SIG-M5 (cell line): ENCODE results near the gene PCSK9.

Experiments used
- DNase-seq: peaks from one replicate; lab custom pipeline; 2025; lab: John Stamatoyannopoulos, UW

PCSK9 gene

DNA sequence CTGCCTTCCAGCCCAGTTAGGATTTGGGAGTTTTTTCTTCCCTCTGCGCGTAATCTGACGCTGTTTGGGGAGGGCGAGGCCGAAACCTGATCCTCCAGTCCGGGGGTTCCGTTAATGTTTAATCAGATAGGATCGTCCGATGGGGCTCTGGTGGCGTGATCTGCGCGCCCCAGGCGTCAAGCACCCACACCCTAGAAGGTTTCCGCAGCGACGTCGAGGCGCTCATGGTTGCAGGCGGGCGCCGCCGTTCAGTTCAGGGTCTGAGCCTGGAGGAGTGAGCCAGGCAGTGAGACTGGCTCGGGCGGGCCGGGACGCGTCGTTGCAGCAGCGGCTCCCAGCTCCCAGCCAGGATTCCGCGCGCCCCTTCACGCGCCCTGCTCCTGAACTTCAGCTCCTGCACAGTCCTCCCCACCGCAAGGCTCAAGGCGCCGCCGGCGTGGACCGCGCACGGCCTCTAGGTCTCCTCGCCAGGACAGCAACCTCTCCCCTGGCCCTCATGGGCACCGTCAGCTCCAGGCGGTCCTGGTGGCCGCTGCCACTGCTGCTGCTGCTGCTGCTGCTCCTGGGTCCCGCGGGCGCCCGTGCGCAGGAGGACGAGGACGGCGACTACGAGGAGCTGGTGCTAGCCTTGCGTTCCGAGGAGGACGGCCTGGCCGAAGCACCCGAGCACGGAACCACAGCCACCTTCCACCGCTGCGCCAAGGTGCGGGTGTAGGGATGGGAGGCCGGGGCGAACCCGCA is at the start of gene PCSK9:
Gene PCSK9 (plus strand): TSS at position 207 of the 741 bp plus-strand sequence. CDS start 290 bp downstream, at position 497.
- DNase-seq: no peak

DNA sequence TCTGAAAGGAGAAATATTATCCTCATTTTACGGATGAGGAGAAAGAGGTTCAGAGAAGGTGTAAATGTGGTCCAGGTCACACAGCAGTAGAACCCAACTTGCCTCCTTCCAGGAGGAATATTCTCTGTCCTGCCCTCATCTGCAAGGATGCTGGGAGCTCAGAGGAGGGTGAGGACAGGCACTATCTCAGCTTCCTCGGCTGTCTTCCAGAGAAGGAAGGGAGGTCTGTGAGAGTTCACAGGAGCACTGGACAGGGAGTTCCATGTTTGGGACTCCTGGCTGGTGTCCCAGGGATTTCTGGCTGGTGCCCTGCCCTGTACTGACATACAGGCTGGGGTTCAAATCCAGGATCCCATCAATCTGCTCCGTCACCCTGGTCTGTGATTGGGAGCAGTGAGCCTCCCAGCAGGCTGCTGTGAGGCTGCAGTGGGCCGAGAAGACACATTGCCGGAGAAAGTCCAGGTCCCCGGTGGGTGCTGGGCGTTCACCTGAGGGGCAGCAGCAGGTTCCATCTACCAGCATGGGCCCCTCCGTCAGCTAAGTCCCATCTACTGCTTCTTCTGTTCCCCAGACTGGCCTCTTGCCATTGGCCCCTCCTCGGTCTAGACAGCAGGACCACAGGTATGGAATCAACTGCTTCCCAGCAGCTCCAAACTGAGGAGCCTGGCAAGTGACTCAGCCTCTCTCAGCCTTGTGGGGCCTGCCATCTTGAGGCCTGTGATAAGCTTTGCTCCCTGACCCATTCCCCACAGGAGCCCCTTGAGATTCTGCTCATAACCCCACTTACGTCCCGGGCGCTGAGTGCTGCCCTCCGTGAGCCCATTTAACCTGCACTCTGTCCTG is 49.2 kb upstream of the PCSK9 start:
- no peak for DNase-seq

DNA sequence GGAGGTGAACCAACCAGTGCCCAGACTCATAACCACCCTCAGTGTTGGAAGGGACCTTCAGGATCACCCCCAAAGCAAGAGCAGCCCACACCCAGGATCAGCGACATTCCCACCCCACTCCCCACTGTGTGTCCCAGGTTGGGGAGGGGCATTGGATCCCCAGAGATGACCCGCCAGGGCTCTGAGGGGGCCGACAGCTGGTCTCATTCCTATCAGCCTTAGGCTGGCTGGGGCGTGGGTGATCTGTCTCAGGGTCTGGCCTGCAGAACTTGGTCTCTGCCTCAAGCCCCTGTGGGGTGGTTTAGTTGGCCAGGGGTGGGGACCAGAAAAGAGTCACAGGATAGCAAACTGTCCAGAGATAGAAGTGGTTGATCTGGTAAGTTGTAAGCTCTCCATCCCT is 48.4 kb upstream of the PCSK9 start:
- no peak for DNase-seq

DNA sequence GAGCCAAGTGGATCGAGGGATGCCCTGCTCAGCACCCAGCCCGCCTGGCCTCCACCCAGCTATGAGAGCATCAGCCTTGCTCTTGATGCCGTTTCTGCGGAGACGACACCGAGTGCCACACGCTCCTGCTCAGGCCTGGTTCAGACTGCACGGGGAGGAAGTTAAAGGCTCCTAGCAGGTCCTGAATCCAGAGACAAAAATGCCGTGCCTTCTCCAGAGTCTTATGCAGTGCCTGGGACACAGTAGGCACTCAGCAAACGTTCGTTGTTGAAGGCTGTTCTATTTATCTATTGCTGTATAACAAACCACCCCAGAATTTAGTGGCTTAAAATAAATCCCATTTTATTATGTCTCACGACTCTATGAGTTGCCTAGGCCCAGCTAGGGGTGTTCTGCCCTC is 47.4 kb upstream of the PCSK9 start:
- DNase-seq: no peak

DNA sequence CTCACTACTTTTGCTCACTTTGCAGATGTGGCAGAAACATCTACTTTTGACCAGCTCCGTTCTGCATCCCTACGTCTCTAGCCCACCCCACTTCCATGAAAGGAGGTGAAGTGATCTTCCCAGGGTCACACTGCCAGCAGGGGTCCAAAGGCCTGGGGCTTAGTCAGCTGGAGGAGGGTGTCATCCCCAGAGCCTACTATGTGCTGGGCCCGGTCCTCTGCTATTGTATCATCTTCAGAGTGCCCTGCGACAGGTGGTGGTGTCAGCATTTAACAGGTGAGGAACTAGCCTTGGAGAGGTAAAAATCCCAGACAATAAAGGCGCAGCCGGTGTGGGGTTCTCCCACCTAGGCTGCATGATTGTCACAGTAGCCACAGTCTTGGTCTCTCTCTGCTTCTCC is 46.2 kb upstream of the PCSK9 start:
- no peak for DNase-seq

DNA sequence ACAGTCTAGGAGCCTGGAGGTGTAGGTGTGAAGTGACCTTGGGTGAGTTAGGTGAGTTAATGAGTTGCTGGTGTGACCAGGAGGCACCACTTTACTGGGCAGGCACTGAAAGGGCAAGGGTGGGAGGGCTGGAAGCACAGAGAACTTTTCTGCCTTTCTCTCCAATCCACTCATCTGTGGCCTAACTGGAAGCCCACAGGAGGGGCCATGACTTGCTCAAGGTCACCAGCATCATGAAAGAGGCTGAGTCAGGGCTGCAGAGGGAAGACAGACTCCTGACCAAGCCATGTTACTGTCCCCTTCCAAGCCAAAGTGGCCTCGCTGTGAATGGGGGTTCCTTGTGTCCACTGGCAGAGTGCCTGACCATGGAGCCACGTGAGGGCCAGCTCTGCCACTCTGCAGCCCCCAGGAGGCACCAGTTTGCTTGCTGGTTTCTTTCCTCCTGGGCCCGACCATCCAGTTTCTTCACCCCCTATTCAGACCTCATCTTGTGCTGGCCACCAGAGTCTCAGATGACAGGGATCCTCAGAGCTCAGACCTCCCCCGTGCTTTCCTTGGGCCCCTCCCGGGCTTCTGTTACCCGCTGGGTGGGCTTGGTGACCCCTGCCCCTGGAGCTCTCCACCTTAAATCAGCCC is 44.9 kb upstream of the PCSK9 start:
- no peak for DNase-seq

DNA sequence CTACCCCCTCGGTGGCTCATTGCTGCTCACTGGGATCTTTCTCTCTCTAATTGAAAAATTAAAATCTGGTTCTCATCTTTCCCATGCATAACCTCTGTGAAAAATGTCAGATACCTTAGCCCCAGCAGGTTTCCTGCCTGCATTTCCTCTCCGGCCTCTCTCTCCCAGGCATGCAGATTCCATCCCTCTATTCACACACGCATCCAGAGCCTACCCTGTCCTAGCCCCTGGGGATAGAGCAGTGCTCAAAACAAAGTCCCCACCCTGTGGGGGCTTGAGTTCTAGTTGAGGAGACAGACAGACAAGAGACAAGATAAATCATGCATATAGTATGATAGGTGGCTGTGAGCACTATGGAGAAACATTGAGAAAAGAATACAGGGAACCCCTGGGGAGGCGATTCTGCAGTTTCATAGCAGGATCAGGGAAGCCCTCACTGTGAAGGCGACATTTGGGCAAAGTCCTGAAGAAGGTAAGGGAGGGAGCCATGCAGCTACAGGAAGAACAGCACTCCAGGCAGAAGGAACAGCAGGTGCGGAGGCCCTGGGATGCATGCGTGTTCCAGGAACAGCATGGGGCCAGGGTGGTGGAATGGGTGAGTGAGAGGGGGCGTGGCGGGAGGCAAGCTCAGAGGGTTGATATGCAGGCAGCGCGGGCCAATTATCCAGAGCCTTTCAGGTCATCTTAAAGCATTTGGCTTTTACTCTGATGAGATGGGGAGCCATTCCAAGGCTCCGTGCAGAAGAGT is 44.2 kb upstream of the PCSK9 start:
- no peak for DNase-seq

DNA sequence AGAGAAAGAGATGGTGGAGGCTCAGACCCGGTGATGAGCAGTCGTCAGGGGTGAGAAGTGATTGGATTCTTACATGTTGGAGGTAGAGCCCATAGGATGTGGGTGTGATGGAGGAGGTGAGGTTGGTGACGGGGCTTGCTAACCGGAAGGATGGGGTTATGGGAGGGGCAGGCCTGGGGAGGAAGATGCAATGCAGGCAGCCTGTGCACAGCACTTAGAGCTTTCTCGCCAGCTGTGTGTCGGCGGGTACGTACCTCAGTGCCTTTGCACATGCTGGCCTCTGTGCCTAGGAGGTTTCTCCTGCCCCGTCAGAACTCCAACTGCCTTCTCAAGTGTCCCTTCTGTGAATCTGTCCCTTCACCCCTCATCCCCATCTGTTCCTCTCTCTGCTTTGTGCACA is 43.5 kb upstream of the PCSK9 start:
- DNase-seq: no peak

DNA sequence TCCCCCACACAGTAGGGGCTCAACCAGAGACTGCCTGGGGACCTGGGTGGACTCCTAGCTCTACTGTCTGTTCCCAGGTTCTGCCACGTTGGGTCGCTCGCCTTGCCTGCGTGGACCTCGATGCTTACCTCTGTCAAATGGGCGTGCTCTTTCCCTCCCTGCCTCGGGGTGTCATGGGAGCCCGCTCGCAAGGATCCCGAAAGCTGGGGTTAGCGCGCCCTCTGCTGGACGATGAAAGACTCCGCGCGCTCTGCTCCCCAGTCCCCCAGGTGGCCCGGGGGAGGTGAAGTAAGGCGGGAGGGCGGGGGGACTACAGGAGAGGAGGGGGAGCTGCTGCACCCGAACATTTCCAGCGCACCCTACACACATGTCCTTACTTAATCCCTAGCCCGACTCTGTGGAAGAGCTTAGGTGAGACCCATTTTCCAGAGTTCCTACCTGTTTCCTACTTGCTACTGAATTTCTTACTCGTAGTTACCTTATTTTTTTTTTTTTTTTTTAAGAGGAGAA is 42.9 kb upstream of the PCSK9 start:
- no peak for DNase-seq

DNA sequence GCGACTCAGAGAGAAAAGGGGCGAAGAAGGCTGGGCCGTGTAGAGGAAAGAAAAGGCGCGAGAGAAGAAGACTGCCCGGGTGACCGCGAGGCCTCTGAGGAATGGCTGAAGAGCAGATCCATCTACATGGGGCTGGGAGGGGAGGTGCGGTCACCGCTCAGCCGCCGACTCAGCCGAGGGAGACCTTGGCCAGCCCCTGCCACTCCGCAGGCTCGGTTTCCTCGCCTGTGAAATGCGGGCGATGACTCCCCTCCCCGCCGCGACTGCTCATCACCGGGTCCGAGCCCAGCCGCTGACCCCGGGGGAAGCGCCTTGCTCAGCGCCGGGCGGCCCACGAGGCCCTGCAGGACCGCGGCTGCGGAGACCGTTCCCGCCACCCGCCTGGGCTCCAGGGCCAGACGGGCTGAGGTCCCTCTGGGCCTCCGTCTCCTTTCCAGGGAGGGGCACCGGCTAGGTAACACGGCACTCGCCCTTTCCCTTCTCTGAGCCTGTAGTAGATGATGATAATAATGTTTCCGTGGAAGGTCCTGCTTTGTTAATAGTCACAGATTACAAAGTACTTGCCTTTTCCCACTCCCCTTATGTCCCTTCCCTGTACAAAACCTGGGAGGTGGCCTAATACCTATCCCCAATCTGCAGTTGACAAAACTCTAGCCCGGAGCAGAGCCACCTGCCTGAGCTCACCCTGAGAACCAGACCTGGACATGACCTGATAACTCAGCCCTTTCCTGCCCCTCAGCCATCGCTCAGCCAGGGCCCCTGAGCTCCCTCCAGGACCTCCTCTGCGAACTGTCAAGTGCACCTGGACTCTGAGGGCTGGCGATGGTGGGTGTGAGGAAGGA is 42.3 kb upstream of the PCSK9 start:
- DNase-seq: no peak

DNA sequence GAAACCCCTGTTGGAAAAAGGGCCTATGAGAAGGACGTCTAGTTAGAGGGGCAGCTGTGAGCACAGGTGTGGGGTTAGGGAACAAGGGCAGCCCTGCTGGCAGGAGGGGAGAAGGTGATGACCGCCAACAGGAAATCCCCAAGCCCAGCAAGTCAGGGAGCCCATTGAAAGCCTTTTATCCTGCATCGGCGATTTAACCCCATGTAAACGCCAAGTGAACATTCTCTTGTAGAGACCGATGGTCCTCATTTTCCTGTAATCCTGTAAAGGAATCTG is 41.7 kb upstream of the PCSK9 start:
- no peak for DNase-seq

DNA sequence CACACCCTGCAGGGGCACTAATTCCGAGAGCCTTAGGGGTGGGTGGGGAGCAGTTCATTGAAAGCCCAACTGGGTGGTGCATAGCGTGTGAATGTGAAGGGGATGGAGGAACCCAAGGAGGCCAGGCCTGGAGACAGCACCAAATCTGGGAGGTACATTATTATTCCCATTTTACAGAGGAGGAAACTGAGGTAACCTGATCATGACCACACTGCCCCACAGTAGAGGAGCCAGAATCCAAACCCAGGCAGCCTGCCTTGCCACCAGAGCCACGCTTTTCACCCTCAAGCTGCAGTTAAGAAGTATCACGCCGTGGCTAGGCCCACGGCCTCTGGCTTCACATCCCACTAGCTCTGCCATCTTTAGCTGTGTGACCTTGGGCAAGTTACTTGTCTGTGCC is 41.2 kb upstream of the PCSK9 start:
- no peak for DNase-seq

DNA sequence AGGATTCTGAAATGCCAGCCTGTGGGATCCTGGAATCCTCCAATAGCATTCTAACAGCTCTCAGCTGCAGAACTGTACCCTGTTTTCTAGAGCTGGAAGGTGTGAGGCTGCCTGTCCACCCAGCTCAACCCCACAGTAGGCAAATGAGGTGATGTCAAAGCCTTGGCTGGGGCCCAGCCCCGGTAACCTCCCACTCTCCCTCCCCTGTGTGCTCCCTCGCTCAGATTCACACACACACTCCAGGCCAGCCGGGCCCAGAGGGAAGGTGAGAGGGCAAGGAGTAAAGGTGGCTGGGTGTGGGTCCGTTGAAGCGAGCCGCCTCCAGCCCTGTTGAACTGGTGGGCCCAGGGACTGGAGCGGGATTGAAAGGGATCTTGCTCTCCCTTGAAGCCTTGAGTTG is 40.7 kb upstream of the PCSK9 start, which contains the start of gene BSND:
Gene BSND (plus strand): TSS at position 257 of the 400 bp plus-strand sequence. CDS start 254 bp downstream, outside the sequence.
- DNase-seq: no peak

DNA sequence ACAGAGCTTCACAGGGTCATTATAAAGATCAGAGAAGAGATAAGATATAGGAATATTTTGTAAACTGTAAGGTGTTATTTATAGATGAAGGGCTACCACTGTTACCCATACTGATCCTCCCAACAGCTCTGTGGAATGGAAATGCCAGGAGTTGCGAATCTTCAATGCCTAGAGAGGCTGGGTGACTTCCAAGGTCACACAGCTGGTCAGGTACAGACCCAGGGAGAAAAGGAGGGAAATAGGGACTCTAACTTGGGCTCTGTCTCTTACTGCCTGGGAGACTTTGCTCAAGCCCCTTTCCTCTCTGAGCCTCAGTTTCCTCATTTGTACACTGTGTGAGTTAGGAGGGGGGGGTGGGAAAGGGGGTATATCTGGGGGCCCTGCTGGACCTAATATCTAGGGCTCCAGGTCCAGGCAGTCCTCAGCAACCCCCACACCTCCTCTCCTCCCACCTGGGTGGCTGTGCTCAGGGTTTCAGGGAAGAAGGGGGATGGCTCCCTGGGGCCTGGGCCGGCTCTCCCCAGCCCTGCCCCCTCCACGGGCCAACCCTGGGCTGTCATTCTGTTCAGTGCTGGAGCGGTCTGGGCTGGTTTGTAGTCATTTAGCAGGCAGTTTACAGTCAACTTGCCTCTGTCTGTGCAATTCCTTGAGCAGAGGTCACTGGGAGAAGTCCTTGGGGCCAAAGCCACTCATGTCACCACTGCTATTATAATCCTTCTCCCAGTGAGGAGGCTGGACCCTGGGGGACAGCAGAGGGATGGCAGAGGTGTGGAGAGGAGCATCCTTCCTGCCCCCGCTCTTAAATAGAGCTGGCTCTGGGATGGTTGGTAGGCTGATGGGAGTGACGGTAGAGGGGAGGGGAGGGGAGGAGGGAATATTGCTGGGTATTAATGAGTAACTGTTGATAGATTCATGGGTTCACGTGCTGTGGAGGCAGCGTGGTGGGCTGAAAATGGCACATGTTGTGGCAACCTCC is 39.0 kb upstream of the PCSK9 start:
- DNase-seq: no peak

DNA sequence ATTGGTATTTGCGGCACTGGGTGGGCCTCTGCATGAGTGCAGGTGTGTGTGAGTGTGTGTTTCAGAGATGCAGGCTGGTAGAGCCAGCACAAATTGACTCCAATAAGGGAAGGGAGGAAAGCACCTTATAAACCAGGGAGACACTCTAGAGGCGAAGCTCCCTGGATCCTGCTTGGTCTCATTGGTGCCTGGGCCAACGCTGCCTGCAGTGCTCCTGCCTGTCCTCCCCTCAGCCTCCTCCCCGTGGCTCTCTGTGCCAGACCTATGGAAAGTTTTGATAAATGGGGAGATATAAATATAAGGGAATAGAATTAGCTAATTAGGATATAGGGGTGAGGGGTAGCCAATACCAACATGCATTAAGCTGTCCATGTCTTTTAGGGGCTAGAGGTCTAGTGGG is 38.0 kb upstream of the PCSK9 start:
- DNase-seq: no peak

DNA sequence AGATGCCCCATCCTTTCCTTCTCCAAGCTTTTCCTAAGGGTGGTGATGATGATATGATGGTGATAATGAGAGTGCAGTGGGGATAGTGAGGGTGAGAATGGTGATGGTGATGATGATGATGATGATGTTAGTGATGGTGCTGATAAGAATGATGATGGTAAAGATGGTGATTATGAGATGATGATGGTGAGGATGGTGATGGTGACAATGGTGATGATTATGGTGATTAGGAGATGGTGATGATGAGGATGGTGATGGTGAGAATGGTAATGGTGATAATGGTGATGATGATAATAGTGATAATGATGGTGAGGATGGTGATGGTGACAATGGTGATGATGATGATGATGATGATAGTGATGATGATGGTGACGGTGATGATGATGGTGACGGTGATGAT is 36.7 kb upstream of the PCSK9 start:
- no peak for DNase-seq

DNA sequence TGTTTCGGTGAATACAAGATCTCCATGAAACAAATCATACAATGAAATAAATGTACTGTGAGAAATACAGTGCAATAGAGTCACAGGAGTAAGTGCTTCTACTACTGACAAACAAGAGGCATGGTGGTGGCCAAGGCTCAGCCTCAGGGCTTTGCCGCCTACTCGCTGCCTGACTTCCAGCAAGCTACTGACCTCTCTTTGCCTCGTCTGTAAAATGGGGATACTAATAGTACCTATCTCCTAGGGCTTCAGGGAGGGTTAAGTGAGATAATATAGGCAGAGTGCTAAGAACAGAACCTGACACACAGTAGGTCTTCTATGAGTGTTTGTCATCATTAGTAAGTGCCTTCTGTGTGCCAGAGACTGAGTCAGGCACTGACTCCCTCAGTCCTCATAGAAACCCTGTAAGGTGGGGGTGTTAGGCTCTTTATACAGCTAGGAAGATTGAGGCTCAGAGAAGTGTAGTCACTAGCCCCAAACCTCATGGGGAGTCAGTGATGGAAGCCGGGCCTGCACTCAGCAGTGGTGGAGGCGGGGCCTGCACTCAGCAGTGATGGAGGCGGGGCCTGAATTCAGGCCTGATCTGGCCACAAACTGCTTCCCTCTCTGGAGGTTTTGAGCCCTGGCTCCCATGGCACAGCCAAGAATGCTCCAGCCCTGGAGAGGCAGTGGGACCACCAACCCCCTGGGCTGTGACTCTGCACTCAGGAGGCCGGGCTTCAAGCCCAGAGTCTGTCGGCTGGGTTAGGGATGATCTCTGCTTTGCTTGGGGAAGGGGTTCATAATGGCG is 33.8 kb upstream of the PCSK9 start:
- DNase-seq: no peak

DNA sequence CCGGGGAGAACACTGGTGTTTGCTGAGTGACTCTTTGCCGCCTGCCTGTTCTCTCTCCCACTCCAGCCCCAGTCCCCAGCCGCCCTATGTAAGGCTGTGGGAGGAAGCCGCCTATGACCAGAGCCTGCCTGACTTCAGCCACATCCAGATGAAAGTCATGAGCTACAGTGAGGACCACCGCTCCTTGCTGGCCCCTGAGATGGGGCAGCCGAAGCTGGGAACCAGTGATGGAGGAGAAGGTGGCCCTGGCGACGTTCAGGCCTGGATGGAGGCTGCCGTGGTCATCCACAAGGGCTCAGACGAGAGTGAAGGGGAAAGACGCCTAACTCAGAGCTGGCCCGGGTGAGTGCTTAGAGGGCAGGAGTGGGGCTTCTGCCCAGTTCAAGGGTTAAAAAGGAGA is 32.4 kb upstream of the PCSK9 start:
- no peak for DNase-seq

DNA sequence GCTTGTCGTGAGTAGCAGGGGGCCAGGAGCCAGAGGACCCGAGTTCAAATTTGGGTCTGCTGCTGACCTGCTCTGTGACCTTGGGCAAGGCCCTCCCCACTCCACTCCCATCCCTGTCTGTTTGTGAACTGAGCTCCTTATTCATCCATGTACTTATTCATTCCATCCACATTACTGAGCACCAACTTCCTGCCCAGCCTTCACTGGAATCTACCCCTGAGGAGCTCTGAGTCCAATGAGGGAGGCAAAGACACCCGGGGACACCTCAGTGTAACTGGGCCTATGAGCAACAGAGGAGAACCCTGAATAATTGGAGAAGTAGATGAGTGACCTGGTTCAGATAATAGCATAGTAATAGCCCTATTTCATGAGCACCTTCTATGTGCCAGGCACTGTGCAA is 31.7 kb upstream of the PCSK9 start:
- DNase-seq: no peak
